D721Med (cell line): ENCODE data around the gene TET3.

Experiments used
- DNase-seq: peaks from one replicate; pipeline ENCODE4 v3.0.0; 2011; ENCODE audit warnings: low spot score; ENCODE audit not compliant: insufficient read length
- FAIRE-seq: peaks from 2 replicates; lab custom pipeline; 2011; peaks lifted over from hg19 to GRCh38; lab: Jason Lieb, UNC
- TF ChIP-seq, protein P1 (sequence below): IDR thresholded peaks from 2 replicates; pipeline ENCODE4 v1.5.1; 2012; ENCODE audit warnings: mild to moderate bottlenecking, control low read depth; ENCODE audit not compliant: insufficient read depth; ENCODE audit errors: missing control alignments

TET3 gene

GRCh38 chr2:73981081-73982001, 3.4 kb upstream of the TET3 start:
- no peak for FAIRE-seq
- TF ChIP-seq, protein P1, sequence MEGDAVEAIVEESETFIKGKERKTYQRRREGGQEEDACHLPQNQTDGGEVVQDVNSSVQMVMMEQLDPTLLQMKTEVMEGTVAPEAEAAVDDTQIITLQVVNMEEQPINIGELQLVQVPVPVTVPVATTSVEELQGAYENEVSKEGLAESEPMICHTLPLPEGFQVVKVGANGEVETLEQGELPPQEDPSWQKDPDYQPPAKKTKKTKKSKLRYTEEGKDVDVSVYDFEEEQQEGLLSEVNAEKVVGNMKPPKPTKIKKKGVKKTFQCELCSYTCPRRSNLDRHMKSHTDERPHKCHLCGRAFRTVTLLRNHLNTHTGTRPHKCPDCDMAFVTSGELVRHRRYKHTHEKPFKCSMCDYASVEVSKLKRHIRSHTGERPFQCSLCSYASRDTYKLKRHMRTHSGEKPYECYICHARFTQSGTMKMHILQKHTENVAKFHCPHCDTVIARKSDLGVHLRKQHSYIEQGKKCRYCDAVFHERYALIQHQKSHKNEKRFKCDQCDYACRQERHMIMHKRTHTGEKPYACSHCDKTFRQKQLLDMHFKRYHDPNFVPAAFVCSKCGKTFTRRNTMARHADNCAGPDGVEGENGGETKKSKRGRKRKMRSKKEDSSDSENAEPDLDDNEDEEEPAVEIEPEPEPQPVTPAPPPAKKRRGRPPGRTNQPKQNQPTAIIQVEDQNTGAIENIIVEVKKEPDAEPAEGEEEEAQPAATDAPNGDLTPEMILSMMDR, result no peak
- DNase-seq, result no peak

DNA sequence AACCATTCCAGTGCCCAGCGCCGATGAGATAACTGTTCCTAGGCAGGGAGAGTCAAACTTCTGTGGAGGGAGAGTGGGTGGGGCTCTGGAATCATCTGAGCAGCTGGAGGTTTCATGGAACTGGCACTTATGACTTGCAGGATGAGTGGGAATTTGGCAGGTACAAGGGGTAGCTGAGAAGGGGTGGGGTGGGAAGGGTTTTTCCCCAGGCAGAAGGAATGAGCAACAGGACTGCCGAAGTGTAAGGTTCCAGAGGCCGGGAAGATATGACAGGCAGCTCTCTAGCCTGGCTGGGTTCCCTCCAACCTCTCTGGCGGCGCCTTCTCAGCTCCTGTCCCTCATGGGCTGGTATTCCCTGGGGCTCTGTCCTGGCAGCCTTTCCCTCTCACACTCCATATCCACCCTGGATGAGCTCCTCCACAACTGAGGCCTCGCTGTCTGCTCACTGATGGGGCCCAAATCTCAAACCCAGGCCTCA, 2.5 kb upstream of the TET3 start:
- DNase-seq, result no peak
- no peak for FAIRE-seq
- TF ChIP-seq, protein P1, result no peak

DNA sequence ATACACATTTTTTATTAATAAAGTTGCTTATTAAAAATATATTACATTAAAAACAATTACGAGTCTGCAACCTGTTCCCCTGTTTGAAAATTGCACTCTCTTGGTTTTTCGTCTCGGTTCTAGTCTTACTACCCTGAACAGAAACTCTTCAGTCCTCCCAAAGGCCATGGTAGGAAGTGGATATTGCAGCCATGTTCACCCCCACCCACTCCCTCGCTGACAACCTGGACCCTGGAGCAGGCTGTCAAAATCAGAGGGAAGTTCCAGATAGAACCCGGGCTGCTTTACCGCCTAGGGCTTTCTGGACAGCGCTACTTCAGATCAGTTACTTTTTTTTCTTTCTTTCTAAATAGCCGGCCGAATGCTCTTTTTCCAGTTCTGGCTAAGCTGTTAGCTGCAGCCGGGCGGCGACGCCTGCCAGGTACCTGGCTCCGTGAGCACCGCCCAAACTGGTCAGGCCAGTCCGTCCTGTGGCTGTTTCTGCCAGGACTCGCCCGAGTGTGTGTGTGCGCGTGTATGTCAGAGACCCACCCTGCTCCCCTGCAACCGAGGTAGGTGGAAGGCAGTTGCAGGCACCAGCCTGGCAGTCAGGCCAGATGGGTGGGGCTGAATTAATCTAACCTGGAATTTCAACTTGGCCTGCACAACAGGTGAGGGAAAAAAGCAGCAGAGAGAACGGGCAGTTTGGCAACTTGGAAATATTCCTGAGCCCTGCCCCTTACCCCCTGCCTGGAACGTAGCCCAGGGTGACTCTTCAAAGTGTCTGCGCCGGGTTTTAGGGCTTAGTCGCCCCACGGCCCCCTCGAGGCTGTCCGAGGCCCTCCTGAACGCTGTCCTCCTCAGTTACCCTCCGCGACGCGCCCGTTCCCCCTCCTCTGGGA, 1.1 kb upstream of the TET3 start:
- no peak for FAIRE-seq
- no peak for DNase-seq
- TF ChIP-seq, protein P1, result no peak

- no peak for DNase-seq
- TF ChIP-seq, protein P1, result no peak
Observed at GRCh38 chr2:73984922-73985307, 205 bp downstream of the TET3 start.

DNA sequence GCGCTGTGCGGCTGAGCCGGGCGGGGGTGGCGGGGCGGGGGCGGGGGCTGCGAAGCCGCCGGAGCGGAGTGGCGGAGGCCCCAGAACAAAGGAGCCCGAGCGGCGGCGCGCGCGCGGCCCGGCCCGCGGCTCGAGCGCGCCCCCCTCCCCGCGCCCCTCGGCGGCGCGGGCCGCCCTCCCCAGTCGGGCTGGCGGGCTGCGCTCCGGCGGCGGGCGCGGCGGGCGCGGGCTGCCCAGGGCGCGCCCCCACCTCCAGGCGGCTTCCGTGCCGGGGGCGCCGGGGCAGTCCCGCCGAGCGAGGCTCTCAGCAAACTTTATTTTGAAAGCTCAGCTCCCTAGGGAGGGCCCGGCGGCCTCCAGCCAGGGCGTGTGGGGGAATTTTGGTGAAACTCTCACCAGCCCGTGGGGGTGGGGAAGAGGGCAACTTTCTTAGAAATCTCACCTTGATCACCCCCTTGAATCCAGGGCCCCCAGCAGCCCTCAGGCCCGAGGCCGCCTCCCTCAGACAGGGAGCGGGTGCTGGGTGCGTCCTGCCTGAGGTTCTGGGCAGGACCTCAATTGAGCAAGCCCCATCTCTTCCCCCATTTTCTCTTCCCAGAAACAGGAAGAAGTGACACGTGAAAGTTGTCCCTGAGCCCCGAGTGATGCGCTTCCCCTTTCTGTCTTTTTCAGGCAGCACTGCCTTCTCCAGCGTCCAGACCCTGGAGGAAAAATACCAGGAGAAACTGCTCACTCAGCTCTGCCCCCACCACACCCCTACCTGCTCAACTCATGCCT, 786 bp downstream of the TET3 start:
- FAIRE-seq (no peak), DNase-seq (no peak)
- TF ChIP-seq, protein P1, result no peak

More at GRCh38 chr2:73984922-73985307, 205 bp downstream of the TET3 start:
- FAIRE-seq, result no peak

GRCh38 chr2:73986085-73986681, 1.5 kb downstream of the TET3 start:
- FAIRE-seq (no peak), DNase-seq (no peak)
- TF ChIP-seq, protein P1, result no peak
